ENCODE measurements around the gene NRXN3.

GRCh38 chr14:79248126-79248525 is 1078.0 kb downstream of the NRXN3 start:
- TF ChIP-seq CTCF (IDR thresholded peaks at IDR 0.05) (no peak), POLR2A (IDR thresholded peaks at IDR 0.05) (no peak)
